Aorta (tissue), 5 donors: Measurements from ENCODE around the gene CACNA1S. TPM values are rescaled to one million over a fixed set of nuclear protein-coding genes. Genes with fewer than 3 reads are reported as not detected.

Experiments used
- ATAC-seq: fragments of 200-7000 bp; cut with Tn5 transposase; one replicate; pipeline ENCODE4 v1.9.1; 2022; ENCODE audit warnings: moderate library complexity; ENCODE audit not compliant: low FRiP score
- DNase-seq, 2 donors: peaks; one replicate each; pipeline ENCODE4 v3.0.0-alpha.2; 2020
- H3K27ac ChIP-seq, 2 donors: one replicate each; pipeline ENCODE4 v1.5.1; 2013; ENCODE audit warnings: low read length in 2 of 2, mild to moderate bottlenecking in 2 of 2, moderate library complexity in 2 of 2, control low read depth in 1 of 2, inconsistent platforms in 1 of 2, low read depth in 1 of 2
- H3K27me3 ChIP-seq, 2 donors: one replicate each; pipeline ENCODE4 v1.6.1; 2013; ENCODE audit warnings: control low read depth in 1 of 2, low read length in 1 of 2, mild to moderate bottlenecking in 1 of 2, moderate library complexity in 1 of 2; ENCODE audit not compliant: insufficient read depth in 2 of 2, control insufficient read depth in 1 of 2
- H3K36me3 ChIP-seq, 2 donors: one replicate each; pipeline ENCODE4 v1.6.1; 2013; ENCODE audit warnings: control low read depth in 1 of 2, low read length in 1 of 2, mild to moderate bottlenecking in 1 of 2; ENCODE audit not compliant: insufficient read depth in 2 of 2, control insufficient read depth in 1 of 2
- H3K4me1 ChIP-seq, 2 donors: one replicate each; pipeline ENCODE4 v1.6.1; 2013; ENCODE audit warnings: low read length in 2 of 2, control low read depth in 1 of 2, mild to moderate bottlenecking in 1 of 2, moderate library complexity in 1 of 2; ENCODE audit not compliant: insufficient read depth in 2 of 2, control insufficient read depth in 1 of 2
- H3K4me3 ChIP-seq, 2 donors: one replicate each; pipeline ENCODE4 v1.5.1; 2013; ENCODE audit warnings: low read length in 2 of 2, control low read depth in 1 of 2, mild to moderate bottlenecking in 1 of 2
- H3K9me3 ChIP-seq: one replicate; pipeline ENCODE4 v1.6.1; 2013; ENCODE audit warnings: mild to moderate bottlenecking, low read length; ENCODE audit not compliant: control insufficient read depth
- WGBS, 2 donors: extraction: QIAGEN DNeasy Blood & Tissue Kit; methylation state at CpG; one replicate each; pipeline ENCODE4 v1.1.7; 2013; 5-methylcytosine and 5-hydroxymethylcytosine counted together
- intact Hi-C, 2 donors: fragments of 100-400 bp; cut with DNase I; formaldehyde crosslinking; loops; one replicate each; pipeline versions ENCODE4 v1.14.2 to v1.15.0; 2022
- polyA plus RNA-seq, 2 donors: library from polyadenylated mRNA; stranded (reverse); fragments of 200-250 nt; gene quantifications; one replicate each; pipeline ENCODE4 v1.2.3, GENCODE V29; 2013
- total RNA-seq, 2 donors: library from RNA; stranded (reverse); fragmentation: NEBNext Ultra II Directional; extraction: Animal tissue kit (Norgen Biotek cat#: 25700); gene quantifications; one replicate each; pipeline ENCODE4 v1.2.1, GENCODE V29; 2021
- donor health status: healthy with polysubstance abuse.
- donor health status: Bipolar disorder and iron deficiency.
- donor health status: DM: no; HTN: no; CAD: no.
- donor health status: DM: no; HTN: no; CAD: no.
- donor health status: DM: yes; HTN: yes; CAD: no.

The CACNA1S gene
- total and polyA plus RNA-seq, 4 donors, result not detected

DNA sequence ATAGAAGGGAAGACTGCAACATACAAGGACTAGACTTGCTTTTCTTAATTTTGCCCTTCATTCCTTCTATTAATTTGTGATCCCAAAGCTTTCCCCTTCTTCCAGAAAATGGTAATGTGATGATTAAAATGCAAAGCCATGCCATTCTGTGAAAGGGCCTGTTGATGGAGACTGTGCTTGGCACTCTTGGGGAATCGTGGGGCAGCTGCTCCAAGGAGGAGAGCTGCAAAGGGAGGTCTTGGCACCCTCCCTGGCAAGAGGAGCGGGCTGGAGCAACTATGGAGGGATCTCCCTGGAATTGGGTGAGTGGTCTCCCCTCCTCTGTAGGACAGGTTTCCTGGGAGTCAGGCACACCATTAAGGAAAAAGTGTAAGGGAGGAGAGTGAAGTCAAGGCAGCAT lies 16.6 kb downstream of the CACNA1S start:
- Histone ChIP-seq H3K36me3 (no peaks in the 10 kb centered on the region), H3K9me3 (no peaks in the 10 kb centered on the region), H3K27ac (no peak overlapping the region), H3K4me3 (no peak overlapping the region), H3K4me1 (no peaks in the 10 kb centered on the region), H3K27me3 (no peaks in the 10 kb centered on the region)
- intact Hi-C loops, result no loop called here
- WGBS, 2 donors, result 93% methylated on average over 2 of the region's 2 CpGs
- DNase-seq, result no peak
- no peak for ATAC-seq

- Histone ChIP-seq H3K4me3 (no peak overlapping the region), H3K27ac (no peak overlapping the region), H3K9me3 (no peaks in the 10 kb centered on the region), H3K27me3 (no peaks in the 10 kb centered on the region), H3K4me1 (no peaks in the 10 kb centered on the region), H3K36me3 (no peaks in the 10 kb centered on the region)
- ATAC-seq, result no peak
- WGBS, 2 donors, result 48 to 57% methylated on average over 4 of the region's 4 CpGs
- intact Hi-C loops, result no loop called here
- DNase-seq, result peak in 1 of 2 donors; percentile 12
Measured at GRCh38 chr1:201094832-201095231, 17.4 kb downstream of the CACNA1S start.

GRCh38 chr1:201093962-201094361 lies 18.3 kb downstream of the CACNA1S start:
- H3K4me3 ChIP-seq, result no peak overlapping the region
- no peaks in the 10 kb centered on the region for H3K9me3 ChIP-seq
- H3K4me1 ChIP-seq, result no peaks in the 10 kb centered on the region
- DNase-seq (peak in 1 of 2 donors; percentile 26), ATAC-seq (no peak)
- WGBS, 2 donors, result 85 to 86% methylated on average over 7 of the region's 7 CpGs
- no peaks in the 10 kb centered on the region for H3K36me3 ChIP-seq
- intact Hi-C loops, result no loop called here
- no peaks in the 10 kb centered on the region for H3K27me3 ChIP-seq
- no peak overlapping the region for H3K27ac ChIP-seq

GRCh38 chr1:201093561-201093960 lies 18.7 kb downstream of the CACNA1S start:
- Histone ChIP-seq H3K4me3 (no peak overlapping the region), H3K4me1 (no peaks in the 10 kb centered on the region), H3K9me3 (no peaks in the 10 kb centered on the region), H3K36me3 (no peaks in the 10 kb centered on the region), H3K27me3 (no peaks in the 10 kb centered on the region), H3K27ac (no peak overlapping the region)
- ATAC-seq, result no peak
- peak in 1 of 2 donors; percentile 53 for DNase-seq
- intact Hi-C loops, result no loop called here
- WGBS, 2 donors, result 92 to 97% methylated on average over 7 of the region's 7 CpGs

DNA sequence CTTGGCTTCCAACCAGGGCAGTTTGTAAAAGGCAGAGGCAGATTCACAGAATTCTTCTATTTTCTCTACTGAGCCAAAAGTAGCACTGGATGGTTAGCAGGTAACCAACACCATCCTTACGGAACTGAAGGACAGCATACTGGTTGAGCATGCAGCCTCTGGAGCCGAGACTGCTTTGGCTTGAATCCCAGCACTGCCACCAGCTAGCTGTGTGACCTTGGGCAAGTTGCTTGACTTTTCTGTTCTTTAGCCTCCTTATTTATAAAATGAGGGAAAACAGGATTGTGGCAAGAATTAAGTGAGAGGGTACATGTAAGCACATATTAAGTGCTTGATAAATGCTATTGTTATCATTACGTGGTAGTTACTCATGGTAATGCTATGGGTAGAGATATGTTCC lies 19.5 kb downstream of the CACNA1S start:
- intact Hi-C loops, result no loop called here
- no peaks in the 10 kb centered on the region for H3K4me1 ChIP-seq
- ATAC-seq (no peak), DNase-seq (no peak)
- WGBS, 2 donors, result 86 to 90% methylated on average over 3 of the region's 3 CpGs
- no peaks in the 10 kb centered on the region for H3K36me3 ChIP-seq
- no peak overlapping the region for H3K4me3 ChIP-seq
- H3K9me3 ChIP-seq, result no peaks in the 10 kb centered on the region
- no peak overlapping the region for H3K27ac ChIP-seq
- no peaks in the 10 kb centered on the region for H3K27me3 ChIP-seq

- Histone ChIP-seq H3K27ac (no peak overlapping the region), H3K4me3 (no peak overlapping the region), H3K36me3 (no peaks in the 10 kb centered on the region), H3K27me3 (no peaks in the 10 kb centered on the region), H3K4me1 (no peaks in the 10 kb centered on the region), H3K9me3 (no peaks in the 10 kb centered on the region)
- peak in 1 of 2 donors; percentile 58 for DNase-seq
- WGBS, 2 donors, result 75 to 82% methylated on average over 4 of the region's 4 CpGs
- intact Hi-C loops, result no loop called here
- no peak for ATAC-seq
Measured at GRCh38 chr1:201091256-201091655, 21.0 kb downstream of the CACNA1S start.

DNA sequence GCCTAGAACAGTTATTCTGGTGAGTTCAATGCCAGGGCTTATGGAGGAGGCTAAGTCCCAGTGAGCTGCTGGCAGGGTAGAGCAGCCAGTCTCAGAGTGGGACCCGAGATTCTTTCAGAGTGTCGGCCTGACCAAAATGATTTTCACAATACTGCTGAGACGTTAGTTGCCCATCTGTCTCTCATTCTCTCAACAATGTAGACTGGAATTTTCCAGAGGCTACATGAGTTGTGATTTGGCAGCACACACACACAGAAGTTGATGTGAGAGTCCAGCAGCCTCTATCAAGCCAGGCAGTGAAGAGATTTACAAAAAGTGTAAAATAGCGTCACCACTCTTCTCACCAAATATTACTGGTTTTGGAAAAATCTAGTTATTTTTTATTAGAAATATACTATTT lies 21.7 kb downstream of the CACNA1S start:
- H3K4me1 ChIP-seq, result no peaks in the 10 kb centered on the region
- intact Hi-C loops, result no loop called here
- 25 to 26% methylated on average over 4 of the region's 4 CpGs for WGBS, 2 donors
- no peaks in the 10 kb centered on the region for H3K36me3 ChIP-seq
- ATAC-seq (no peak), DNase-seq (peak in 1 of 2 donors; percentile 3)
- no peaks in the 10 kb centered on the region for H3K27me3 ChIP-seq
- no peaks in the 10 kb centered on the region for H3K9me3 ChIP-seq
- H3K27ac ChIP-seq, result no peak overlapping the region
- no peak overlapping the region for H3K4me3 ChIP-seq

- no peak overlapping the region for H3K4me3 ChIP-seq
- peak in 1 of 2 donors; percentile 52 for DNase-seq
- intact Hi-C loops, result no loop called here
- 94 to 96% methylated on average over 5 of the region's 5 CpGs for WGBS, 2 donors
- no peak for ATAC-seq
- H3K4me1 ChIP-seq, result no peaks in the 10 kb centered on the region
- no peaks in the 10 kb centered on the region for H3K9me3 ChIP-seq
- no peaks in the 10 kb centered on the region for H3K27me3 ChIP-seq
- H3K36me3 ChIP-seq, result no peaks in the 10 kb centered on the region
- H3K27ac ChIP-seq, result no peak overlapping the region
Measured at GRCh38 chr1:201089596-201089995, 22.6 kb downstream of the CACNA1S start.

- Histone ChIP-seq H3K4me3 (no peak overlapping the region), H3K9me3 (no peaks in the 10 kb centered on the region), H3K4me1 (no peaks in the 10 kb centered on the region), H3K27me3 (no peaks in the 10 kb centered on the region), H3K36me3 (no peaks in the 10 kb centered on the region), H3K27ac (no peak overlapping the region)
- 95 to 96% methylated on average over 19 of the region's 19 CpGs for WGBS, 2 donors
- intact Hi-C loops, result no loop called here
- no peak for ATAC-seq
- peak in 1 of 2 donors; percentile 75 for DNase-seq
Measured at GRCh38 chr1:201088901-201089525, 23.2 kb downstream of the CACNA1S start.
